Measurements from ENCODE around the gene C16orf92.

The C16orf92 gene

DNA sequence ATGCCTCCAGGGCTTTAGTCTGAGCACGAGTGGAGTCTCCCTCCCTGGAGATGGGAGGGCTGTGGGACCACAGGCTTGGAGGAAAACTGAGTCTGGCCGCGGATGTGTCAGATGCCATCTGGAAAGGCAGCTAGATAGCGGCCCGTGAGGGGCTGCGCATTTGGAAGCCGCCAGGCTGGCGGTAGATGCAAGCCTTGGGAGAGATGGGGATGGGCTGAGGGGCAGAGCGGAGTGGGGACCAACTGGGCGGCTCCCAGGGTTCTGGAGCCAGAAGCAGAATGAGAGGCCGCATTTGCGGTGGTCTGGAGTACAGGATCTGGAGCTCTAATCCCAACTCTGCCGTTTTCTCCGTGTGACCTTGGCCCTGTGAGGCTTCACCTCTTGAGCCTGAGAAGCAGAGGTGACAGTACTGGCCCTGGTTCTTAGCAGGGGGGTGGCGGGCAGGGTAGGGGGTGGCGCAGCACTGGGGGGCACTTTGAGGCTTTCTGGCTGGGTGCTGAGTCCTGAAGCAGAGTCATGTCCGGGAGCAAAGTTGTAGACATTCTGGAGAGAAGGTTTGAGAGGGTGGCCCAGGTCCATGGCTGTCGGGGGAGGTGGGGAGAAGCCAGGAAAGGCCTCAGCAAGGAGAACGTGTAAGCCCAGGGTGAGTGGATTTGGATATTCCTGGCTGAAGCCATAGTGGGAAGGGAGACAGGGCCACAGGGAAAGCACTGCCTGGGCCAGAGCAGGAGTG, 20.2 kb upstream of the C16orf92 start:
- TF ChIP-seq, protein P1, sequence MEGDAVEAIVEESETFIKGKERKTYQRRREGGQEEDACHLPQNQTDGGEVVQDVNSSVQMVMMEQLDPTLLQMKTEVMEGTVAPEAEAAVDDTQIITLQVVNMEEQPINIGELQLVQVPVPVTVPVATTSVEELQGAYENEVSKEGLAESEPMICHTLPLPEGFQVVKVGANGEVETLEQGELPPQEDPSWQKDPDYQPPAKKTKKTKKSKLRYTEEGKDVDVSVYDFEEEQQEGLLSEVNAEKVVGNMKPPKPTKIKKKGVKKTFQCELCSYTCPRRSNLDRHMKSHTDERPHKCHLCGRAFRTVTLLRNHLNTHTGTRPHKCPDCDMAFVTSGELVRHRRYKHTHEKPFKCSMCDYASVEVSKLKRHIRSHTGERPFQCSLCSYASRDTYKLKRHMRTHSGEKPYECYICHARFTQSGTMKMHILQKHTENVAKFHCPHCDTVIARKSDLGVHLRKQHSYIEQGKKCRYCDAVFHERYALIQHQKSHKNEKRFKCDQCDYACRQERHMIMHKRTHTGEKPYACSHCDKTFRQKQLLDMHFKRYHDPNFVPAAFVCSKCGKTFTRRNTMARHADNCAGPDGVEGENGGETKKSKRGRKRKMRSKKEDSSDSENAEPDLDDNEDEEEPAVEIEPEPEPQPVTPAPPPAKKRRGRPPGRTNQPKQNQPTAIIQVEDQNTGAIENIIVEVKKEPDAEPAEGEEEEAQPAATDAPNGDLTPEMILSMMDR (IDR thresholded peaks at IDR 0.05; ENCODE audit: low read depth, low read length): no peak
- DNase-seq (ENCODE audit: extremely low read depth, low read depth): no peak

DNA sequence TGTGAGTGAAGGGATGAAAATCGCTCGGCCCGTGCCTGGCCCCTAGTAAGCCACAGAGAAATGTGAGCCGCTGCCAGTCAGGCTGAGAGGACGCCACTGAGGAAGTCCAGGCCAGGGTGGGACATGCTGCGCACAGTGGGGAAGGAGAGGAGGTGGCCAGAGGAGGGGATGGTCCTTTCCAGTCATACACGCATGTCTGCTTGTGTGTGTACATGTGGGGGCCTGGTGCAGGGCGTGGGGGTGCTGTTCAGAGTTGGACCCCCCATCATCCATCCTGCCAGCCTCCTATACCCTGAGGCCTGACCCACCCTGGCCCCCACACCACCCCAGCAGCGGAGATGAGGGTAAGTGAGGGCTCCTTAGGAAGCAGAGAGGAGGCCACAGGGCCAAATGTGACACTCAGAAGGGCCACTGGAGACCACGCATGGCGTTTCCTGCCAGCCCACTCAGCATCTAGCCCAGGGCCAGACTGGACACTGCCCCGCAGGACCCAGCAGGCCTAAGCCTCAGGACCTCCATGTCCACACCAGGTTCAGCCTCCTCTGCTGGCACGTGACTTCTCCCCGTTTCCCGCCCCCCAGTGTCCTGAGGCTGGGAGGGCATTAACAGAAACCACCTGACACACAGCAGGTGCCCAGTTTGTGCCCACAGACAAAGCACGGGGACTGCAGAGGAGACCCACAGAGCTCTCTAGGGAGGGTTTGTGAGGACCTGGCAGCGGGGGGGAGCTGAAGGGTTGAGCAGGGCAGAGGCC, 19.2 kb upstream of the C16orf92 start:
- no peak for DNase-seq (ENCODE audit: extremely low read depth, low read depth)

DNA sequence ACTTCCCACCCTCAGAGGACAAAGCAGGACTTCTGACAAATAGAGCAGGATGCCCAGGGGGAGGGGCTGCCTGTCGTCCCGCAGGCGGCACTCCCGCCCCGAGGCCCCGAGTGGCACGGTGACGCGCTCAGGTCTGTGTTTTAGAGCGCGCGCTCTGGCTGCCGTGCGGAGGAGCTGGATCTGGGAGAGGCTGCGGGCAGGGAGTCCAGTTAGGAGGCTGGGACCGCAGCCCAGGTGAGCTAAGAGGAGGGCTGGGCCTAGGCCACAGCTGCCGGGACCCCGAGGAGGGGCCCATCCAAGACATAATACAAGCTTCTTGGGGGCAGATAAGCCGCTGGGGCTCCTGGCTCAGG, 18.6 kb upstream of the C16orf92 start:
- no peak for DNase-seq (ENCODE audit: extremely low read depth, low read depth)
- TF ChIP-seq, protein P1 (IDR thresholded peaks at IDR 0.05; ENCODE audit: low read depth, low read length): no peak

More for the DNA sequence above, 19.2 kb upstream of the C16orf92 start:
- TF ChIP-seq, protein P1 (IDR thresholded peaks at IDR 0.05; ENCODE audit: low read depth, low read length): no peak

DNA sequence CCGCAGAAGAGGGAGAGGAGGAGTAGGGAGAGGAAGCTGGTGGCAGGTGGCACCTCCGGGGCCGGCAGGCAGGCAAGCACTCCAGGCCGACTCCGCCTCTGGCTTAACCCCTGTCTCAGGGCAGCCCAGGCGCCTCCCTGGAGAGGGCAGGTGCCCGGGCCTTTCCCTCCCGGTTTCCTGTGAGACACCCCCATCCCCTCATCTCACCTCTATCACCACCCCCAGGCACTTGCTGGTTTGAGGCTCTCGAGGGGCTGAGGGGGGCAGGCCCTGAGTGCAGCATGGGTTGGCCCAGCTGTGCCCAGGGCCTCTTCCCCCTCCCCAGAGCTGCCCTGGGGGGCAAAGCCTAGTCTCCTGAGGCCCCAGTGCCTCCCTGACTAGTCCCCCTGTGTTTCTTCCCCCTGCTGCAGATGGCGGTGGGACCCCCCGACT, 18.2 kb upstream of the C16orf92 start:
- TF ChIP-seq, protein P1 (IDR thresholded peaks at IDR 0.05; ENCODE audit: low read depth, low read length): no peak
- no peak for DNase-seq (ENCODE audit: extremely low read depth, low read depth)

DNA sequence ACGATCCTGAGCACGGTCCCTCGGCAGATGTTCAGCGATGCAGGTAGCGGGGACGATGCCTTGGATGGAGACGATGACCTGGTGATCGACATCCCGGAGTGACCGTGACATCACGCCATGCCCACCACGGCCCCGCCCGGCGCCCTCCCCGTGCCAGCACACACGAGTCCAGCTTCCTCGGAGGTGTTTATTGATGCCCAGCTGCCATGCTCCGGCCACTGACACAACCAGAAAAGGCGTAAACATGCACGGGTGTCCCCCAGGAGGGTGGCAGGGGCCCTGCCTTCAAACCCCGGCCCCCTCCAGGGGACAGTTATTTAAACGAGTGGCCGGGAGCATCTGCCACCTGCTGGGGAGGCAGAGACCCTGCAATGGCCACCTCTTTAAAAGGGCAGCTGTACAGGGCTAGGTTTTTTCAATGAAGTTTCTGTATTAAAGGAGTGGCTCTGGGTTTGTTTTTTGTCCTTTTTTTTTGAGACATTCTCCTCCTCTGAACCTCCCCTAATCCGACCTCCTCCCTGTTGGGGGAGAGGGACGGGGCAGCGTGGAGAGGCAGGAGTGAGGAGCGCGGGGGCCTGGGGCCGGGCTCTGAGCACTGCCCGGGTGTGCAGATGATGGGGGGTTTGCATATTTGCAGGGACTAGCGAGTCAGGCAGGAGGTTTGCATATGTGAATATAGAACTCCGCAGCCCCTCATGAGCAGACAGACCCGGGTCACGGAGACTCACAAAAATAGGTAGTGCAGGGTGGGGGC, 17.5 kb upstream of the C16orf92 start:
- peak; percentile 14 for DNase-seq (ENCODE audit: extremely low read depth, low read depth)
- TF ChIP-seq, protein P1 (IDR thresholded peaks at IDR 0.05; ENCODE audit: low read depth, low read length): peak; percentile 87

DNA sequence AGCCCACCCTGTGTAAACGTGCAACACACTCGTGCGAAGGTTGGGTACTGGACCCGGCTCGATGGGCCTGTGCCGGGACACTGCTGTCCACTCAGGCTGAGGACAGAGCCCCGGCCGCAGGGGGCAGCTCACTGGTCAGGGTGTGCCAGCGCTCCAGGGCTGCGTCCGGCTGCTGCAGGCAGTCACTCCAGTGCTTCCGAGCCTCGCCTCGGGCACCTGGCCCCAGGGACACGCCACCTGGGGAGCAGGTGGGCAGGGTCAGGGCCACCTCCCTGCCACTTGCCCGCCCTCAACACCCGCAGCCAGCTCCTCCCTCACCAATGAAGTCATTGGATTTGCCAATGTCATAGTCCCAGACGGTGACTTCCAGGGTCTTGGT, 16.9 kb upstream of the C16orf92 start:
- no peak for DNase-seq (ENCODE audit: extremely low read depth, low read depth)

More for the DNA sequence above, 16.9 kb upstream of the C16orf92 start:
- TF ChIP-seq, protein P1 (IDR thresholded peaks at IDR 0.05; ENCODE audit: low read depth, low read length): no peak
